Activated CD8-positive, alpha-beta memory T cell treated with anti-CD3 and anti-CD28 coated beads, Interleukin-2, amount 50 U/mL, for 48 hours (primary cell): ENCODE measurements around the gene PGA5.

ENCODE experiments used
- DNase-seq: peaks from one replicate; pipeline ENCODE4 v3.0.0-alpha.2; 2020

PGA5 gene

DNA sequence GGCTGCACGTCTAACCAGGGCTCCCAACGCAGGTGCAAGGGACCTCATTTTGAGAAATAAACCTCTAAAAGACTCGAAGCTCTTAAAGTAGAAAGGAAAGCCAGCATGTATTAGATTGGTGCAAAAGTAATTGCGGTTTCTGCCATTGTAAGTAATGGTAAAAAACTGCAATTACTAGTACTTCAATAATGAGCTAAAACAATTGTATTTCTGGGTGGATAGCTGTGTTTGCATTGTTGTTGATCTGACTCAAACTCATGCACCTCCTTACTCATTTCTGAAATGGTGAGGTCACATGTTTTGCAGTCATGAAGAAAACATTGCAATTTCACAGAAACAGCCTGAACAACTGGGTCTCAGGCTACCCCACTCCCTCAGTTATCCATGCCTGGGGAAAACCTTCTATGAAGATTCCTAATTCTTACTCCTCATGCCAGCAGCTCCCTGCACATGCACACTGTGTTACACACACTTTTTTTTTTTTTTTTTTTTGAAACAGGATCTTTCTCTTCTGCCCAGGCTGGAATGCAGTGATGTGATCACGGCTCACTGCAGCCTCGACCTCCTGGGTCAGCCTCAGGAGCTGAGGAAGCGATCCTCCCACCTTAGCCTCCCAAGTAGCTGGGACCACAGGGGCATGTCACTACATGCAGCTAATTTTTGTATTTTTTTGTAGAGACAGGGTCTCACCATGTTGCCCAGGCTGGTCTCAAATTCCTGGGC, 29.5 kb downstream of the PGA5 start:
- DNase-seq: no peak

DNA sequence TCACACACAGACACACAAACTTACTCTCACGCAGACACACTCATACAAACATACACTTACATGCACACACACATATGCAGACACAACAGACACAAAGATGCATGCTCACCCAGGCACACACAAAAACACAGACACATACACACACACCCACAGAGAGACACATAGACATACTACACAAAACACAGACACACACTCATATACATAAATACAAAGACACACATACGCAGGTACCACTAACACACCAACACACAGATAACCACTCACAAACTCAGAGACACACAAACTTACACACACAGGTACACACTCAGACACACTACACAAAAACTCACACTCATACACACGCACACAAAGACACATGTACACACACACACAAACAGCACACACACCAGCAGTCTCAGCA, 31.8 kb downstream of the PGA5 start:
- DNase-seq: no peak

DNA sequence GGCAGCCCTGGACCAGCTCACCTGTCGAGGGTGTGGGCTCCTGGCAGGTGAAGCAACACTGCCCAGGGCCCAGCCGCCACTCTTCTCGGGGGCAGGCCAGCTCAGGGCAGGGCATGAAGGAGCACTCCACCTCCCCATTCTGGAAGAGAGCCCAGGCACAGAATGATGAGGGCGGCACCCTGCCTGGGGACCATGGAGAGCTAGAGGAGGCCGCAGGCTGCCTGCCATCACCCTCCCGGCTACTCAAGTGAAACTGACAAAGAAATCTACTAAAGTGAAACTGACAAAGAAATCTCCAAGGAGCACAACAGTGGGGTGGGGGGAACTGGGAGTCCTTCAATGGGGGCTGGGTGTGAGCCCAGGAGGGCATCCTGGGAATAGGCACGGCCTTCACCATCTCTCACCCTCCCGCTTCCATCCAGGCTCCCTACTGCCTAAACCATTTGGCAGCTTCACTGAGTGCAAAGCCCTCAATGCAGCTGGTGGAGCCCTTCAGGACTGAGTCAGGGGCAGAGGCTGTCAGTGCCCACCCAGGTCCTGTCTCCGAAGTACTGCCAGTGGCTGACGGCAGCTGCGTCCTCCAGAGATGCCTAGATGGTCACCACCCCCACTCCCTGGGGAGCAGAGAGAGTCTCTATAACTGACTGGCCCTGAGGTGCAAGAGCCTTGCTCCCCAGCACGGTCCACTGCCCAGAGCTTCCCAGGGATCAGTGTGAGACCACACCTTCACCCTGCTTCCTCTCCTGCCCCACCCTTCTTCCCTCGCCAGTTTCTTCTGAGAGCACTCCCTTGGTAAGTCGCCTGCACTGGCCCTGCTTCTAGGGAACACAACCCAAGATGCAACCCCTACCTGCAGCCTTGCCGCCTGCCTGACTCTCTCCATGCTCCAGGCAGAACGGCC, 32.5 kb downstream of the PGA5 start:
- DNase-seq: no peak

DNA sequence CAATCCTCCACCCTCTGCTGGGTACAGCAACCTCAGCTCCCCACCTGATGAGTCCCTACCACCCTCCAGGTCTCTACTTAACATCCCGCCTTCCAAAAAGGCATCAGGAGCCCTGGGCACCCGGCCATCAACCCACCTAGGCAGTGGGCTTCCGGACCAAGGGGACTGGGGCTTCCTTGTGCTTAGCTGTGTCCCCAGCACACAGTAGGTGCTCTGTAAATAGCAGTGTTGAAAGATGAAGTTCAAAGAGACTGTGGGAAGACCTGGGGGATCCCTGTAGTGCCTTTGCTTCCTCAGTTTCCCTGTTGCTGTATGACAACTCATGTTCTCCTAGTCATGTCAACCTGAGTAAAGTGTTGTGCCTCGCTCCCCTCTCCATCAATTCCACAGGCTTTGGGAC, 33.1 kb downstream of the PGA5 start:
- no peak for DNase-seq

DNA sequence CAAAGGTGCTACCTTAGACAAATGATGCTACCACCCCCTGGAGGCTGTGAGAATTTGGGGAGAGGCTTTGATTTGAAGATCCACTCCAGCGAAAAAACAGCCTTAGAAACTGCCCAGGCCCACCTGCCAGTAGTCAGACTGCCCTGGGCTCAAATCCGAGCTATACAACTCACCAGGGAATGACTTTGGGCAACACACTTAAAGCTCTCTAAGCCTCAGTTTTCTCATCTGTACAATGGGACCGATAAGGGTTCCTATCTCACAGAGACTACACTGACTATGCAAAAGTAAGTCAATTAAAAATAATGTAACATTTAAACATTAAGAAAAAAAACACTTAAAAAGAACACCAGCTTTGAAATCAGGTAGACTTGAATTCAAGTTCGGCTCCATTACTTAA, 34.2 kb downstream of the PGA5 start:
- no peak for DNase-seq

DNA sequence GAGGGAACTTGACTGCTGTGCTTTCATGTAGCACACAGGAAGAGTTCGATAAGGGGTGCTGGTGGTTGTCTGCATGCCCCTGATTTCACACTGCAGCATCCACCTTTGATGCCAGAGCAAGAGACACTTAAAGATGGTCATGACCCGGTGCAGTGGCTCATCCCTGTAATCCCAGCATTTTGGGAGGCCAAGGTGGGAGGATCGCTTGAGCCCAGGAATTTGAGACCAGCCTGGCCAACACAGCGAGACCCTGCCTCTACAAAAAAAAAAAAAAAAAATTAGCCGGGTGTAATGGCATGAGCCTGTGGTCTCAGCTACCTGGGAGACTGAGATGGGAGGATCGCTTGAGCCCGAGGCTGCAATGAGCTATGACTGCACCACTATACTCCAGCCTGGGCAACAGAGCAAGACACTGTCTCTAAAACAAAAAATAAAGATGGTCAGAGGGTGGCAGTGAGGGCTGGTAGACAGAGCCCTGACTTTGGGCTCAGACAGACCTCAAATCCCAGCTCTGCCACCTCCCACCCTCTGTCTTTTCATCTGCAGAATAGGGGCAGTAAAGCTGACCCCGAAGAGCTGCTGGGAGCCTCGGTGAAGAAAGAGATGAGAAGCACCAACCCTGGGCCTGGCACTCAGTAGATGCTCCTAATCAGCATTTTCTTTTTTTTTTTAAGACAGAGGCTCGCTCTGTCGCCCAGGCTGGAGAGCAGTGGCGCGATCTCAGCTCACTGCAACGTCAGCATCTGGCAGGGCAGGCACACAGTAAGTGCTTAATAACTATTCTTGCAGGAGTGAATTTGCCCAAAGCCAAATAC, 36.4 kb downstream of the PGA5 start:
- no peak for DNase-seq

DNA sequence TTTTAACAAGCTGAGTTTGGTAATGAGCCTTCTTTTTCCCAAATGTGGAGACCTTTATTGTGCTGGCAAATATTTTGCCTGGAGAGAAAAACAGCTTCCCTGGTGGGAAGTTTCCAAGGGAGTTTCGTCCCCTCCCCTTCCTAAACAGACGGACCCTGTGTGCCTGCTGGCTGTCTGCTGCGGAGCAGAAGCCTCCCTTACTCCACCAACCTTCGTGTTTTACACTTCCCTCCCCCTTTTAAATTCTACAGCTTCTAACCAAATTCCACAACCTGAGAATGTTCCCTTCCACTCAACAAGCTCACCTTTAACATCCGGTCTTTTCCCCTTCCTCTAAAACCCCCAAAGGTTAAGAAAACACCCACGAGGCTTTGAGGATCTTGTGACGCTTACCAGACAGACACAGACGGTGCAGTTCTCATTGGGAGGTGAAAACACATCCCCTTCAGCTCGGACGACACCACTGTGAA, 37.1 kb downstream of the PGA5 start:
- no peak for DNase-seq

DNA sequence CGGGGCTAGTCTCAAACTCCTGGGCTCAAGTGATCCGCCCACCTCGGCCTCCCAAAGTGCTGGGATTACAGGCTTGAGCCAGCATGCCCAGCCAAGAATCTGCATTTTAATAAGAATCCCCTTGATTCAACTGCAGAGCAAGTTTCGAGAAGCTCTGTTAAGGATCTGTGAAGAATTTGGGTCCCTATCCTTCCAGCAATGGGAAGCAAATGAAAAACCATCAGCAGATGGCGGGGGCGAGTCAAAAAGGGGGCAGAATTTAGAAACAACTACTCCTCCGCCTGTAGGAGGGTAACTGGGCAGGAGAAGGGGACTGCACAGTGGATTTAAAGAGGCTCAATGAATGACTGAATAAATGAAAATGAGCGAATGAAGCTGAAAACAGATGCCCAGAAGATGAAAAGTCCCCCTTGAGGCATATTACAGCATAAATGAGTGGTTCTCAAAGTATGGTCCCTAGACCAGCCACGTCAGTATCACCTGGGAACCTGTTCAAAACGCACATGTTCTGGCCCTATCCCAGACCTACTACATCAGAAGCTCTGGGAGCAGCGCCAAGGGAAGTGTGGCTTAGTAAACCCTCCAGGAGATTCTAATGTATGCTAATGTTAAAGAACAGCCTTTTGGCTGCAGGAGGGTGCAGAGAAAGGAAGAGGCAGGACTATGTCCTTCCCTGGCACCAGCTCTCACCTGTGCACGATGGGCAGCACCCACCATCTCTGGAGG, 39.1 kb downstream of the PGA5 start:
- no peak for DNase-seq

DNA sequence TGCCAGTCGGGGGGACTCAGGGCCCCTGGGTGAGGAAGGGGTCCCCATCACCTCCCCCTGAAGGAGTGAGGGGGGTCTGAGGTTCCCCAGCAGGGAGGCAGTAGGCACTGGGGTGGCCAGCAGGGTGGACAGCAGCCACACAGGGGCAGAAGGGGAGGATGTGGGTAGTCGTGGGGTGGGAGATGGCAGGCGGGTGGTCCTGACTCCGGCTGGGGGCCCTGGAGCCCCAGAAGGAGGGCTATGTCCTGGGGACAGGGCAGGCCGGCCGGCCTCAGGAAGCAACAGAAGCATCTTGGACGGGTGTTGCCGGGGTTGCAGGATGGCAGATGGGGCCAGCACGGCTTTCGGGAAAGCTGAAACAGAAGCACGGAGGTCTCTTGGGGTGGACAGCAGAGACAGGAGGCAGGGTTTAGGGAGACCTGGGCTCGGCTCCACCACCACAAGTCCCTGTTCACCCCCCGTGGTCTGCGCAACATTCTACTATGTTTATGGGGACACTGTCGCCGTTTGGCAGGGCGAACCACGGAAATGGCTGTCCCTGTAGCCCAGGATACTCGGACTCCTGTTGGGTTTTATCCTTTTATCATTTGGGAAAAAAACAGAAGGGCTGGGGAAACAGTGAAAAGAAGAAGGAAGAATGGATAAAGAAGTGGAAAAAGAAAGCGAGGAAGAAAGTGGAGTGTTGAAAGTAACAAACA, 40.1 kb downstream of the PGA5 start:
- DNase-seq: no peak

DNA sequence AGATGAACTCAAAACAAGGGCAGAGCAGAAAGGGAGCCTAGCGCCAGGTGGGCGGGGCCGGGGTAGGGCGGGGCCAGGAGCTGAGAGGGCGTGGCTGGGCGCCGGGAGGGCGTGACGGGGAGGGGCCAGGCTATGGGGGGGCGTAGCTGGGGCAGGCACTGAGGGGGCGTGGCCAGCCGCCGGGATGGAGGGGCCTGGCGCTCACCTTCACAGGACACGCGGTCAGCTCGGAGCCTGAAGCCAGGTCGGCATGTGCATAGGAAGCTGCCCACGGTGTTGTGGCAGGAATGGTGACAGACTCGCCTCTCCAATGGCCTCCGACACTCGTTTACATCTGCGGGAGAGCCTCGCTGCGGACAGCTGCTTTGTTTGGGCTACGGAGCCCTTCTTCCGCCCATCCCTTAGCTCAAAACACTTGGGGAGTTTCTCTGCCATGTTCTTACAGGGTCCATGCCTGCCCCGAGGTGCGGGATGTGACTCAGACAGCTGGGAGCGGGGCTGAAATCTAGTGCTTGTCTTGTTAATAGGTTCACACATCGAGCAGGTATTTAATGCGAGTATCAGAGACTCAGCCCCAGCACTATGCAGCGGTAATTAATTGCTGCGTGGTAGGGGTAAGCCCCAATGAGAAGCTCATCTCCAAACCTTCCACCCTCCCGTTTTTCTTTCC, 40.7 kb downstream of the PGA5 start:
- peak; percentile 82 for DNase-seq

DNA sequence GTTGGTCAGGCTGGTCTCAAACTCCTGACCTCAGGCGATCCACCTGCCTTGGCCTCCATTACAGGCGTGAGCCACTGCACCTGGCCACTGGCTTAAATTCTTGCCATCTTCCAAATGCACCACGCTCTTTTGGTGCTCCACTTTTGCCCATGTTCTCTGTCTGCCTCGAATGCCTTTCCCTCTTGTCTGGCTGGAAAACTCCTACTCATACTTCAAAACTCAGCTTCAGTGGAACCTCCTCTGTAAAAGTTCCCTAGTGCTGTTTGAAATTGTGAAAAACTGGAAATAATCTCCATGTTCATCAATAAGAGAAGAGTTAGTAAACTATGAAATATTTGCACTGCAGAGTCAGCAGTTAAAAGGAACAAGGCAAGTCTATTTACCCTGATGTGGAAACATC, 42.6 kb downstream of the PGA5 start:
- DNase-seq: no peak

DNA sequence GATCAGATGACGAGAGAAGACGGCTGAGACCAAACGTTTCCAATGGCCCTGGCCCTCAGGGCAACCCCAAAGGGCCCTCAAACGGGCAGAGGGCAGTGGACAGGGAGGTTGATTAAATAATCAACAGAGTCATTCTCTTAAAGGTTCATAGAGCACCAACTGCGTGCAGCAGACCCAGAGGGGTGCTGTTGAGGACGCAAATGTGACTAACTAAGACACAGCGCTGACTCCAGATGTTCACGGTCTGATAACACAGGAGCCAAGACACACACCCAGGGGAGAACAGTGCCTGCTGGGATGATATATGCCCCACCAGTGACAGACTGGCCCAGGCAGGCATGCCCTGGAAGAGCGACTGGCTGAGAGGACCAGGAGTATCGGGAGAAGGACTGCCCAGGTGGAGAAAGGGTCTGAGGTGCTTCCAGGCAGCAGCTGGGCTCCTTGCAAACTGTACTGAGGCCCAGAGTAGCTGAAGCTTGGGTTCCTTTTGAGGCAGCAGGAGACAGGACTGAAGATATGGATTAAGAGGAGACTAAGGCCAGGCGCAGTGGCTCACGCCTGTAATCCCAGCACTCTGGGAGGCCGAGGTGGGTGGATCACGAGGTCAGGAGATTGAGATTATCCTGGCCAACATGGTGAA, 46.5 kb downstream of the PGA5 start:
- DNase-seq: no peak

DNA sequence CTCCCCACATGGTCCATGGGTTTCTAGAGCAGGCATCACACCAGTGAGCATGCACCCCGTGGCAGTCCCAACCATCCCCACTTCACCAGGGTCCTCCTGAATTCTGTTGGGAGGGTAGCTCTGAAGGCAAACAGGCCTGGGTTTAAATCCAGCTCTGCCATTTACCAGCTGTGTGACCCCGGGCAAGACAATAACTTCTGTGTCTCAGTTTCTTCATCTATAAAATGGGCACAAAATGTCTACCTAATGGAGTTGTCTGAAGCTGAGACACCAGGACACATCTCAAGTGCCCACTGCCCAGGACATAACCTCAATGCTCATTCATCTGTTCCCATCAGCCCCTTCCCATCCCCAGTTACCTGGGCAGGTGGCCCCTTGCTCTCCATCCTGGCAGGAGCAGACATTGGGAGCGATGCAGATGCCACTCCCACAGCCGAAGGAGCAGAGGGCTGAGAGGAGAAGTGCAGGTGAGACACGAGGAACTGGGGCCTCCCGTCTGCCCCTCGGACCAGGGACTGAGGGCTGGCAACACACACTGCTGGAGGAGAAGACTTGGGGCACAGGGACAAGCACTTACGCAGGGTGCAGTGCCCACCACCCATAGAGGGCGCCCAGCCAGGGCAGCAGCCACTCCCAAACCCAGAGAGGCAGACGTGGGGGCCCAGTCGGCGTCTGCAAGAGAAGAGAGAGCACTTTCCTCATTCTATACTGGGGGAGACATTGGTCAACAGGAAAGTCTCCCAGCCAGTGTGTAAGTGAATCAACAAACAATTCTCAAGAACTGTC, 50.1 kb downstream of the PGA5 start:
- no peak for DNase-seq

DNA sequence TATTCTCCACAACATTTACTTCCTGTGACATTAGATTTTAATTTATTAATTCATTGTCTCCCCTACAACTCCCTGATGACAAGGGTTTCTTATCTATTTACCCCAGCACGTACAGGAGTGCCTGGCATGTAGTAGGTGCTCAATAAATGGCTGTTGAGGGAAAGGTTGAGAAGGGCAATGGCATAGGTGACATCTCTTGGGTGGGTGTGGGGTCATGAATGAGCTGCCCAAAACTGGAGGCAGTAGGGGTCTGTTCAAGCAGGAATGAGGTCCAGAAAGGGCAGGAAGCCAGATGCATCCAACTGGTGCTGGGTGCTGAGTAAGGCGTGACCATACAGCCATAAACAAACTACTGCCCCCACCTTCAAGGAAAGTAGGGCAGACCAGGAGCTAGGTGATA, 51.4 kb downstream of the PGA5 start:
- no peak for DNase-seq

DNA sequence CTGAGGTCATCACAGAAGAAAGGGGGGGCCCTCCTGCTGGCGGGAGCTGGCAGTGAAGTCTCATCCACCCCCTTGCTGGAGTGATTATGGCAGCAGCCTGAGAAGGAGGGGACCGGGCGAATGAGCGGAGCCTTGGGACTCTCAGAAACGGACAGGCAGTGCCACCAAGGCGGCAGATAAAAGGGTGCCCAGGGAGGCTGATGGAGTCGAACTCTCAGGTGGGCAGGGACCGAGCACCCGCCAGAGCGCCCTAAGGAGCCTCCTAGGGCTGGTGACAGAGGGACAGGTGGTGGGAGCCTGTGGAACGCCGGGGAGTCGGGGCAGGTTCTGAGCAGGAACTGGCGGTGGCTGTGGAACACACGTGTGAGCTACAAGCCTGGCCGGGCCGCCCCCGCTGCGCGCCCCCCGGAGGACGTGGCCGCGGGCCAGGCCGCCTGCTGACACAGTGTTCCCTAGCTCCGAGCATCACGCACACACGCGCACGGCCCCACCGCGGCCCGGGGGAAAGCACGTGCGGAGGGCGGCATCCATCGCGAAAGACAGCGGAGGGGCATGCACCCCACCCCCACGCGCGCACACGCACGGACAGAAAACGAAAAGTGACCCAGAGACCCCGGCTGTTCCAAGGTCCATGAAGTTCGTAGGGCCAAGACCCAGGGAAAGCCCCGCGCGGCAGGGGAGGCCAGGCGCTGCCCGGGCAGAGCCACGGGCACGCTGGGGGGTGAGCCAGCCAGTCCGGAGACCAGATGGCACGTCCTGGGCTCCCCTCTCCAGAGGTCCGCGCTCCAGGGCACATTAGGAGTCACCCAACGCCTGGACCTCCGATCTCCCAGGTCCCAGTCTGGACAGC, 53.1 kb downstream of the PGA5 start:
- peak; percentile 84 for DNase-seq

DNA sequence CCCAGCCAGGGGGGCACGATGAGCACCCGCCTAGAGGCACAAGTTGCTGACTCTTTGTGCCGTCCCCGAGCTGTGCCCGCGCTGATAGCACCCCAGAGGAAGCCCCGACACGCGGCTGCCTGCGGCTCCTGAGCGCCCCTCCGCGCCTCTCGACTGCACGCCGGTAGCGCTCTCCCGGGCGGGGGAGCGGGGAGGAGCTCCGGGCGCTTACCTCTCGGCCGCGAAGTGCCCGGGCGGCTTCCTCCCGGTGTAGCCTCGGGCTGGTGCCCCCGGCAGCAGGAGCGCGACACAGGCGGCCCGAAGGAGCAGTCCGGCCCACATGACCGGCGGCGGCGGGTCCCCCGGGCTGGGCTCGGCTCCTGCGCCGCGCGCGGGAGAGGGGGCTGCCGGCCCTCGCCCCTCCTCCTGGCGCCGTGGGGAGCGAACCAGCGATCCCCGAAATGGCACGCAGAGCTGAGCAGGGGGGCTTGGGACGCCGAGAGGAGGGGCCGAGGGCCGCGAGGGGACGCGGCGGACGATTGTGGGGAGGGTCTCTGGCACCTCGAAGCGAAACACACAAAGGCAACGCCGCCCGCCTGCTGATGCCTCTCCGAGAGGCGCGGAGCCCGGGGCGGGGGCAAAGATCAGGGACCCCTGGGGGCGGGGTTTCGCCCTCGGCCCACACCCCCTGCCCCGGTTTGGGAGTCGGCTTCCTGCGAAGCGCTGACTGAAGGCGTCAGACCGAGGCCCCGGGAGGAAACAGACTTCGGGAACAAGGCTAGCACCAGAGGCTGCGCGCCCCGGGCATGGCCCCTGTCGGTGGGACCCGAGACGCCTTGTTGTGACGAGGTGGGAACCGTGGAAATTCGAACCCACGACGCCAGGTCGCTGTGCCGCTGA, 54.0 kb downstream of the PGA5 start, which contains the start of gene VWCE:
Gene VWCE, minus strand, starts transcription at position 600 of the 879 bp plus-strand sequence. Its CDS starts 279 bp downstream, at position 321.
- DNase-seq: peak; percentile 89

DNA sequence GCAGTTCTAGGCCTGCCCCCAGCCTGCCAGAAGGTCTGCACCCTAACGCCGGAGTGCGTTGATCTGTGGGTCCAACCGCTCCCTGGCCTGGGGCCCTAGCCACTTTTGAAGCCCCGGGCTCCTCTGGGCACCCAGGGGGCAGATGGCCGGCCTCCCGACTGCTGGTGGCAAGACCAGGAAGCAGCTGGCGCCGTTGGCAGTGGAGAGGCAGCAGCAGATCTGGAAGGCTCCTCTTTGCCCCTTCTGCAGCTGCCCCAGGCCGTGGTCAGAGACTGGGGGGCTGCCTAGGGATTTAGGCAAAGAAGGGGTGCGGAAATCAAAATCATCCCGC, 54.6 kb downstream of the PGA5 start:
- DNase-seq: no peak

DNA sequence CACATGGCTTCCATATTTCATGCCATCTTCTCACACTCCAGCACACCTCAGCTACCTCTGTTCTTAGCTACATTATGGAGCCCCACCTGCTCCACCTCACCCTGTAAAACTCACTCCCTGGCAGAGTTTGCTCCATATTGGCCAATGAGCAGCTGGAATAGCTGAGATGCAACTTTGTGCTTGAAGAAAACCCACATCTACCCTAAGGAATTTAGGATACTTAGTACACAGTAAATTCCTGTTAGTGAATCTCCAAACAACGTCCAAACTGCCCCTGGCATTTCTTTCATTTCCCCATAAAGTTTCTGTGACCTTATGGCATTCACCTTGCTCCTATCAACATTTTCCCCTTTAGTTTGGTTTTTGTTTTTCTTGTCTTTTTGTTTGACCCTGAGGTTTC, 56.4 kb downstream of the PGA5 start:
- no peak for DNase-seq
